GM18505 (cell line): ENCODE results near the gene CTNND2.

Experiments
- ATAC-seq: cut with Tn5 transposase; IDR thresholded peaks from one replicate; pipeline ENCODE4 v1.9.1; 2021; ENCODE audit not compliant: unreplicated experiment
- POLR2A ChIP-seq: IDR thresholded peaks from 4 replicates; pipeline ENCODE4 v1.6.1; 2011; ENCODE audit warnings: borderline replicate concordance; ENCODE audit not compliant: insufficient read depth, insufficient read length; ENCODE audit errors: extremely low read depth

CTNND2 gene

DNA sequence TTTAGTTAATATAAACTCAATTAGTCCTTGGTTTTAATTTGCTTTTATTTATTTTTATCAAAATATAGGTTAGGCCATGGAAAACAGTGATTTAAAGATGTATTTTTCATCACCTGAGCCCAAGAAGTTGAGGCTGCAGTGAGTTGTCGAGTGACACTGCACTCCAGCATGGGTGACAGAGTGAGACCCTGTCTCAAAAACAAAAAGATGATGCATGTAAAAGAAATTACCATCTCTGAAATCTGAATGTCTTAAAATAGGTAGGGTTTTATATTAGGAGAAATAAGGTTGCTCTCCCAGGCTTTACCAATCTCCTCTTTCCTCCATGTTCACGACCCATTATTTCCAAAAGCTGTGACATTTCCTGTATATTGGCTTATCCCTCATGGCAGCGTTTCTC is 980.9 kb downstream of the CTNND2 start:
- ATAC-seq, result no peak
- TF ChIP-seq POLR2A, result no peak
